ENCODE measurements around the gene ZNF394.
"Not testable (repeated sequence)": the region's sequence is repeated elsewhere in the genome, so short reads cannot be mapped to it uniquely, and the experiment has no call there.

Gene ZNF394

DNA sequence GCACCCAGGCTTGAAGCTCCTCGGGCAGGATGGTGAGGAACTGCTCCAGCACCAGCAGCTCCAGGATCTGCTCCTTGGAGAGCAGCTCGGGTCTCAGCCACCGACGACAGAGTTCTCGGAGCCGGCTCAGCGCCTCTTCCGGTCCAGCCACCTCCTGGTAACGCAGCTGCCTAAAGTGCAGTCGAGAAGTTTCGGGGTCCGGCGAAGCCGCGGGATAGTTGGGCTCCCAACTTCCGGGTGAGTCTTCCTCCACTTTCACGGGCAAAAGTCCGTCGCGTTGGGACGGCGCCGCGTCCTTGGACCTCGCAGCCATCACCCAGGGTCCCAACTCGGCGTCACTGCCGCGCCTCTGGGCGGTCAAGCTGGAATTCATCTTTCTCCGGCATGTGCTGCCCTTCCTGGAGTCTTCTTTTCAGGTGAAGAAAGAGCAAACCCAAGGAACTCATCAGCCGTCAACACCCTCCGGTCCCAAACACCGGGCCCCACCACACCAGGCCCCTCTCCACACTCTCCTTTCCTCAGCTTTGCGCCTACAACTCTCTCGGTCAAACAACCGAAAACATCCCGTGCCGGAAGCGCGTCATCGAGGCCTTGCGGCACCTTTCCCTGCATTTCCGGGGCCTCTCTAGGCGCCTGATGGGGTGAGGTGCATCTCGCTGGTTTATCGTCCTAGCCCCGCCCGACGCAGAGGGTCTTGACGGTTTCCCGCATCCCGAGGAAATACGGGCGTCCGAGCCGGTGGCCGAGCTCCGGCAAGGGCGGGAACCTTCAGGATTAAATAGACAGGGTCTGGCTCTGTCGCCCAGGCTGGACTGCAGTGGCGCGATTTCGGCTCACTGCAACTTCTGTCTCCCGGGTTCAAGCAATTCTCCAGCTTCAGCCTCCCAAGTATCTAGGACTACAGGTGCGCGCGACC lies at the start of gene ZNF394:
Gene ZNF394, minus strand, starts transcription at position 561 of the 916 bp plus-strand sequence. Its CDS starts 188 bp downstream, at position 373.
- DNase-seq (ENCODE audit: low spot score) = peak; percentile 93

GRCh38 chr7:99549545-99549944 lies 49.5 kb upstream of the ZNF394 start:
- DNase-seq (ENCODE audit: low spot score) = not testable (repeated sequence)

- DNase-seq (ENCODE audit: low spot score) = not testable (repeated sequence)
Observed at GRCh38 chr7:99545308-99545707, 45.2 kb upstream of the ZNF394 start.

GRCh38 chr7:99543916-99544315 lies 43.8 kb upstream of the ZNF394 start:
- DNase-seq (ENCODE audit: low spot score) = no peak

- no peak for DNase-seq (ENCODE audit: low spot score)
Observed at GRCh38 chr7:99543081-99543671, 43.1 kb upstream of the ZNF394 start.

GRCh38 chr7:99541212-99541611 lies 41.1 kb upstream of the ZNF394 start:
- no peak for DNase-seq (ENCODE audit: low spot score)

DNA sequence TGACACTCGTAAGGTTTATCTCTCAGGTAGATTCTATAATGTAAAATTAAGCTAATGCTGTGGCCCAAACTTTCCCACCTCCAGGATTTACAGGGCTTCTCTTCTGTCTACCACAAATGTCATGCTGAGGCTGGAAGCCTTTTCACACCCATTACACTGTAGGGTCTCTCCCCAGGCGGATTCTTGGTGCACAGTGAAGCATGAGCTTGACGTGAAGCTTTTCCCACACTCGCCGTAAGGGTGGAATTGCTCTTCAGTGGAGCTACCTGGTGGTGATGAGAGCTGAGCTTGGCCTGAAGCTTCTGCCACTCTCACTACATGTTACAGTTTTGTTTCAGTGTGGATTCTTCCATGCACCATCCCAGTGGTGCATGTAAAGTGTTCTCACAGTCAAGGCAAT lies 40.5 kb upstream of the ZNF394 start:
- no peak for DNase-seq (ENCODE audit: low spot score)

GRCh38 chr7:99539213-99539811 lies 39.2 kb upstream of the ZNF394 start:
- no peak for DNase-seq (ENCODE audit: low spot score)

DNA sequence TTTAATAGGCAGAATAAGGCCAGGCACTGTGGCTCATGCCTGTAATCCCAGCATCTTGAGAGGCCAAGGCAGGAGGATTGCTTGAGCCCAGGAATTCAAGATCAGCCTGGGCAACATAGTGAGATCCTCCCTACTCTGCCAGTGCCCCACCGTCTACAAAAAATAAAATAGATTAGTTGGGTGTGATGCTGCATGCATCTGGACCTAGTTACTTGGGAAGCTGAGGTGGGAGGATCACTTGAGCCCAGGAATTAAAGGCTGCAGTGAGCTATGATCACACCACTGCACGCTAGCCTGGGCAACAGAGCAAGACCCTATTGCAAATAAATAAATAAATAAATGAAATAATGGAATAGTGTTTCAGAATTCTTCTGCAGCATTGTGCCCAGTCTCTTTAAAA lies 35.6 kb upstream of the ZNF394 start:
- no peak for DNase-seq (ENCODE audit: low spot score)

DNA sequence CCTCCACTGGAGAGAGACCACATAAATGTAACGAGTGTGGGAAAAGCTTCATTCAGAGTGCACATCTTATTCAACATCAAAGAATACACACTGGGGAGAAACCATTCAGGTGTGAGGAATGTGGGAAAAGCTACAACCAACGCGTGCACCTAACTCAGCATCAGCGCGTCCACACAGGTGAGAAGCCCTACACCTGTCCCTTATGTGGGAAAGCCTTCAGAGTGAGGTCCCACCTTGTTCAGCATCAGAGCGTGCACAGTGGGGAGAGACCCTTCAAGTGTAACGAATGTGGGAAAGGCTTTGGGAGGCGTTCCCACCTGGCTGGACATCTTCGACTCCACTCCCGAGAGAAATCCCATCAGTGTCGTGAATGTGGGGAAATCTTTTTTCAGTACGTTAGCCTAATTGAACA lies 31.3 kb upstream of the ZNF394 start:
- no peak for DNase-seq (ENCODE audit: low spot score)

- DNase-seq (ENCODE audit: low spot score) = peak; percentile 35
Observed at GRCh38 chr7:99525713-99526440, 25.8 kb upstream of the ZNF394 start.

DNA sequence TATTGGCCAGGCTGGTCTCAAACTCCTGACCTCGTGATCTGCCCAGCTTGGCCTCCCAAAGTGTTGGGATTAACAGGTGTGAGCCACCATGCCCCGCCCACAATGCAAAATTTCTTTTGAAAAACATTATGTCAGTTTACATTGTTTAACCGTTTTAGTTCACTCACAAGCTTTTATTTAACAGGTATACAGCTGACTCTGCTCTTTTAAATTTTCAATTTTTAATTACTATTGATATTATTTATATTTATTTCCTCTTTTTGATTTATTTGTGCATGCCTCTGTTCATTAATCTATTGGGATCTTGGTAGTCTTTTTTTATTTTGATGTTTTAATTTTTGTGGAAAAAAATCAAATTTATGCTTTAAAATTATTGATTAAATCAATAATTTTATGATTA lies 21.3 kb upstream of the ZNF394 start:
- DNase-seq (ENCODE audit: low spot score) = no peak

GRCh38 chr7:99514050-99514449 lies 14.0 kb upstream of the ZNF394 start:
- no peak for DNase-seq (ENCODE audit: low spot score)

GRCh38 chr7:99505324-99505662 lies 5.2 kb upstream of the ZNF394 start:
- DNase-seq (ENCODE audit: low spot score) = peak; percentile 17

DNA sequence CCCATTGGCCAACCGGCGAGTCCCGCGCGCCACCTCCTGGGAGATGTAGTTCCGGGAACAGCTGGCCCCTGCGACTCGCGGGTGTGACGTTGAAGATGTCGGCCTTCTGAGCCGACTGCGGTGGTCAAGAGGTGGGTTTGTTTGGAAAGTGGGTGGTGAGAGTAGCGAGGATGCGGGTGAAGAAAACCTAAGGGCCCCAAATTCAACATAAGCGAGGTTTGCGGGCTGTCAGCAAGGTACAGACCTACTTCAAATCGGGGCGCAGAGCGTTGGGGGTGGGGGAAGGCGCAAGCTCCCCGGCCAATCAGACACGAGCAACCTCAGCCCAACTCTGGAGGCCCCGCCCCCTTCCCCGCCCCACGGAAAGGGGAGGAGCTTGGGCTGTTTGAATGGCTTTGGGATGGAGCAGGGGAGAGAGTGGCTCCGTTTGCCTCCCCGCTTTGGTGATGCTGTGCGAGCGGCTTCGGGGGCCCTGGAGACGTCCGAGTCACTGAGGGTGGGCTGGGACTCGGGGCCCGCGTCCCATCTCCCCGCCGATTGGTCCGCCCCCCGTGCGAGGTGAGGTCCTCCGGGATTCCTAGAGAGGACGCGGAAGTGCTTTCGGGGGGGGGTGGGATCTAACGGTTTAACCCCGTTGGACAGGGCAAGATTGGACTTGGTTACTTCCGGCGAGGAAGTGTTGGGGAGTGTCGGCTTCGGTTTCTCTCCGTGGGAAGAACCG lies 4.7 kb upstream of the ZNF394 start, which contains the start of gene ZKSCAN5:
Gene ZKSCAN5, plus strand, starts transcription at position 60 of the 721 bp plus-strand sequence. CDS start 1,383 bp downstream, outside the sequence.
- DNase-seq (ENCODE audit: low spot score) = peak; percentile 97

GRCh38 chr7:99504281-99504602 lies 4.2 kb upstream of the ZNF394 start:
- DNase-seq (ENCODE audit: low spot score) = no peak

DNA sequence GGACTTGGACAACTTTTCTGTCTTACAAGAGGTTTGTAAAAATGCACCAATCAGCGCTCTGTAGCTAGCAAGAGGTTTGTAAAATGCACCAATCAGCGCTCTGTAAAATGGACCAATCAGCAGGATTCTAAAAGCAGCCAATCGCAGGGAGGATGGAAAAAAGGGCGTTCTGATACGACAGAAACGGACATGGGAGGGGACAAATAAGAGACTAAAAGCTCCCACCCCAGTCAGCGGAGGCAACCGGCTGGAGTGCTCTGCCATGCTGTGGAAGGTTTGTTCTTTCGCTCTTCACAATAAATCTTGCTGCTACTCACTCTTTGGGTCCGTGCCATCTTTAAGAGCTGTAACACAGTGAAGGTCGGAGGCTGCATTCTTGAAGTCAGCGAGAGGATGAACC lies 1.2 kb upstream of the ZNF394 start:
- peak; percentile 21 for DNase-seq (ENCODE audit: low spot score)

GRCh38 chr7:99500637-99501009 lies 542 bp upstream of the ZNF394 start:
- DNase-seq (ENCODE audit: low spot score) = no peak

- peak; percentile 14 for DNase-seq (ENCODE audit: low spot score)
Observed at GRCh38 chr7:99499371-99499720, 735 bp downstream of the ZNF394 start.

GRCh38 chr7:99498546-99498944 lies 1.5 kb downstream of the ZNF394 start:
- DNase-seq (ENCODE audit: low spot score) = no peak

- DNase-seq (ENCODE audit: low spot score) = no peak
Observed at GRCh38 chr7:99497766-99498545, 2.1 kb downstream of the ZNF394 start.
